Left colon (tissue), 2 donors: Measurements from ENCODE around the gene FAM234A. TPM values are rescaled to one million over a fixed set of nuclear protein-coding genes. Genes with fewer than 3 reads are reported as not detected.
"Not testable (repeated sequence)": the region's sequence is repeated elsewhere in the genome, so short reads cannot be mapped to it uniquely, and the experiment has no call there.

Experiments used
- ATAC-seq: fragments of 200-7000 bp; cut with Tn5 transposase; one replicate; pipeline ENCODE4 v1.9.1; 2020; ENCODE audit warnings: mild to moderate bottlenecking, moderate library complexity
- DNase-seq, 2 donors: peaks; one replicate each; pipeline ENCODE4 v3.0.0-alpha.2; 2020
- intact Hi-C, 2 donors: fragments of 100-400 bp; cut with DNase I in 1 of 2; cut with micrococcal nuclease in 1 of 2; formaldehyde crosslinking; loops; one replicate each; pipeline versions ENCODE4 v1.11.2 to v1.14.0; 2022; cut with DNase I, micrococcal nuclease
- long read RNA-seq: library from polyadenylated mRNA; unstranded; transcript quantifications from one replicate; pipeline ENCODE4 v2.0.0, GENCODE V29; 2021
- total RNA-seq, 2 donors: library from RNA; stranded (reverse); fragmentation: NEBNext Ultra II Directional; extraction: Animal tissue kit (Norgen Biotek cat#: 25700); gene quantifications; one replicate each; pipeline ENCODE4 v1.2.1, GENCODE V29; 2021
- donor health status: DM: no; HTN: no; CAD: no.
- donor health status: DM: yes; HTN: yes; CAD: no.

Gene FAM234A
- total RNA-seq, result 100 to 1,000 TPM; 100 to 135 TPM
- long read RNA-seq, transcript FAM234A-203 (13 exons, 3,213 nt), result major isoform, 101 of 286 reads
- long read RNA-seq, partial matches to known transcripts, result 123 of 286 reads
- long read RNA-seq, other reads (novel, unspliced or antisense), result 62 of 286 reads

GRCh38 chr16:234468-235305 lies at the start of gene FAM234A:
FAM234A (plus strand) TSS chr16:234821; CDS start chr16:254414, 19,593 bp downstream.
- intact Hi-C loops, result no loop called here
- DNase-seq, result peak; percentile 93 to 97
- peak; percentile 92 for ATAC-seq

GRCh38 chr16:185213-185612 lies 49.4 kb upstream of the FAM234A start:
- DNase-seq (no peak), ATAC-seq (no peak)
- intact Hi-C loops, result no loop called here

GRCh38 chr16:185691-186090 lies 48.9 kb upstream of the FAM234A start:
- ATAC-seq, result no peak
- intact Hi-C loops, result no loop called here
- no peak for DNase-seq

GRCh38 chr16:187330-187729 lies 47.3 kb upstream of the FAM234A start:
- DNase-seq (no peak), ATAC-seq (no peak)
- intact Hi-C loops, result no loop called here

GRCh38 chr16:188674-189073 lies 45.9 kb upstream of the FAM234A start:
- ATAC-seq (peak; percentile 43), DNase-seq (no peak)
- intact Hi-C loops, result no loop called here

- intact Hi-C loops, result no loop called here
- no peak for ATAC-seq
- no peak for DNase-seq
These were observed 44.9 kb upstream of the FAM234A start for GRCh38 chr16:189604-190186.

- ATAC-seq, result peak; percentile 21
- intact Hi-C loops, result no loop called here
These were observed 42.8 kb upstream of the FAM234A start for GRCh38 chr16:191831-192230.

GRCh38 chr16:192686-193085 lies 41.9 kb upstream of the FAM234A start:
- intact Hi-C loops, result no loop called here
- ATAC-seq, result no peak
- no peak for DNase-seq

More at GRCh38 chr16:191831-192230, 42.8 kb upstream of the FAM234A start:
- DNase-seq, result no peak

- intact Hi-C loops, result no loop called here
- ATAC-seq, result no peak
- no peak for DNase-seq
These were observed 41.2 kb upstream of the FAM234A start for GRCh38 chr16:193441-193840.

GRCh38 chr16:194516-194915 lies 40.1 kb upstream of the FAM234A start:
- no peak for ATAC-seq
- DNase-seq, result no peak
- intact Hi-C loops, result no loop called here

- intact Hi-C loops, result no loop called here
- DNase-seq, result no peak
- no peak for ATAC-seq
These were observed 34.2 kb upstream of the FAM234A start for GRCh38 chr16:200388-200787.

GRCh38 chr16:203246-203645 lies 31.4 kb upstream of the FAM234A start:
- intact Hi-C loops, result no loop called here
- no peak for DNase-seq
- no peak for ATAC-seq

- intact Hi-C loops, DNase-seq, ATAC-seq: not testable (repeated sequence)
These were observed 30.6 kb upstream of the FAM234A start for GRCh38 chr16:204046-204445.

- ATAC-seq, DNase-seq, intact Hi-C loops: not testable (repeated sequence)
These were observed 25.3 kb upstream of the FAM234A start for GRCh38 chr16:209359-209758.

GRCh38 chr16:211631-212180 lies 22.9 kb upstream of the FAM234A start:
- DNase-seq, intact Hi-C loops, ATAC-seq: not testable (repeated sequence)

GRCh38 chr16:212999-213398 lies 21.6 kb upstream of the FAM234A start:
- intact Hi-C loops, result no loop called here
- DNase-seq (no peak), ATAC-seq (no peak)

- intact Hi-C loops, result no loop called here
- DNase-seq (no peak), ATAC-seq (no peak)
These were observed 14.6 kb upstream of the FAM234A start for GRCh38 chr16:220021-220420.

- DNase-seq, result no peak
- intact Hi-C loops, result no loop called here
These were observed 6.3 kb upstream of the FAM234A start for GRCh38 chr16:228151-228851.

More at GRCh38 chr16:228151-228851, 6.3 kb upstream of the FAM234A start:
- ATAC-seq, result peak; percentile 51
